ENCODE results near the gene RAPGEF2. TPM values are rescaled to one million over a fixed set of nuclear protein-coding genes. Genes with fewer than 3 reads are reported as not detected.
A peak's percentile ranks its signal among the peaks of the same experiment; 100 is the strongest.

RAPGEF2 gene
- total and polyA plus RNA-seq, 10 of the 15 experiments (the other 5 are each of a cell fraction or from before 2014, with no cell fraction given) = 0.31 to 24.0 (median 2.9) TPM

GRCh38 chr4:159102622-159103383, at the start of gene RAPGEF2 (continued):
- TF ChIP-seq EP300 (IDR thresholded peaks at IDR 0.05; ENCODE audit: borderline replicate concordance in 1 of 2, control insufficient read depth in 1 of 2, low read depth in 2 of 2, low read length in 2 of 2) (0 out of 4 replicates have a peak, but pooled peaks of 1 of the 2 experiments have one; percentile 10), RBBP5 (conservative IDR thresholded peaks at IDR 0.05) (no peak), MEF2B (IDR thresholded peaks at IDR 0.05; ENCODE audit: partially characterized antibody, poor library complexity, severe bottlenecking) (no peak), HDGF (IDR thresholded peaks at IDR 0.05) (no peak), SIX5 (IDR thresholded peaks at IDR 0.05; ENCODE audit: low read depth, low read length, severe bottlenecking) (no peak), ZNF207 (IDR thresholded peaks at IDR 0.05; ENCODE audit: borderline replicate concordance) (peak; percentile 65; the same call in 1 of the 2 replicates), NR2F1 (conservative IDR thresholded peaks at IDR 0.05) (0 out of 2 replicates have a peak, but pooled peaks have one; percentile 14), PKNOX1 (IDR thresholded peaks at IDR 0.05) (peak; percentile 98), CREM (IDR thresholded peaks at IDR 0.05; ENCODE audit: low read depth) (peak; percentile 73), PML (IDR thresholded peaks at IDR 0.05; ENCODE audit: low read length) (no peak), IKZF1 (conservative IDR thresholded peaks at IDR 0.05) (peak; percentile 90), MLLT1 (IDR thresholded peaks at IDR 0.05) (peak; percentile 53), PBX3 (IDR thresholded peaks at IDR 0.05; ENCODE audit: insufficient replicate concordance, low read depth, low read length) (peak; percentile 97), BCLAF1 (IDR thresholded peaks at IDR 0.05) (no peak), E2F8 (IDR thresholded peaks at IDR 0.05; ENCODE audit: low read depth, partially characterized antibody) (no peak), WRNIP1 (IDR thresholded peaks at IDR 0.05; ENCODE audit: borderline replicate concordance, low read depth, low read length) (no peak), ZZZ3 (IDR thresholded peaks at IDR 0.05; ENCODE audit: control insufficient read depth, insufficient read length, low read depth) (no peak)
